Activated CD8-positive, alpha-beta memory T cell treated with anti-CD3 and anti-CD28 coated beads for 1 hour (primary cell): ENCODE results near the gene ACSL1.
"Not testable (repeated sequence)": the region's sequence is repeated elsewhere in the genome, so short reads cannot be mapped to it uniquely, and the experiment has no call there.

ENCODE experiments used
- DNase-seq, 2 donors: peaks; one replicate each; pipeline ENCODE4 v3.0.0-alpha.2; 2020; ENCODE audit warnings: low read depth in 1 of 2; ENCODE audit errors: extremely low read depth in 1 of 2

The ACSL1 gene

GRCh38 chr4:184792950-184793555, 32.7 kb downstream of the ACSL1 start:
- peak in 1 of 2 donors; percentile 7 for DNase-seq

- DNase-seq, result no peak
Measured at GRCh38 chr4:184792334-184792733, 33.4 kb downstream of the ACSL1 start.

- DNase-seq, result no peak
Measured at GRCh38 chr4:184790826-184791225, 34.9 kb downstream of the ACSL1 start.

DNA sequence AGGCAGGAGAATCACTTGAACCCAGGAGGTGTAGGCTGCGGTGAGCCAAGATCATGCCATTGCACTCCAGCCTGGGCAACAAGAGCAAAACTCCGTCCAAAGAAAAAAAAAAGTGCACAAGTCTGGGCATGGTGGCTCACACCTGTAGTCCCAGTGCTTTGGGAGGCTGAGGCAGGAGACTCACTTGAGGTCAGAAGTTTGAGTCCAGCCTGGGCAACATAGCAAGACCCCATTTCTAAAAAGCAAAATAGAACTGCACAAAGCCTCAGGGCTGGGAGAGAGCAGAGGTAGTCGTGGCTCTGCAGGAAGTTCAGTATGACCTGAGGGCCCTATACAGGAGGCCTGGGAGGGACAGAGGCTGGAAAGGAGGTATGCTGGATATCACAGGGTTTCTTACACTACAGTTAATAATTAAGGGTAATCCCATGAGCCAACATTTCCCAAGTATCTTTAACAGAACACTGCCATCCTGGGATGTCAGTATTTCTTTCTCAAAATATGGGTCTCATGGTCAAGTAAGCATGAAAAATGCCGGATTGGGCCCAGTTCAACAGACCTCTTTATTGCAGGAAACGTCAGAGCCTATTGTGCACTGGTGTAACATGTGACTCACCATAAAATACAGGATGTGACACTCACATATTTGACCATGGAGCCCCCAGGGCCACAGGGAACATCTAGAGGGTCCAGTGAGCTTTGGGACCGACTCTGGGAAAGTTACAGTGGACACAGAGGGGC, 37.8 kb downstream of the ACSL1 start:
- no peak for DNase-seq

- DNase-seq, result no peak
Measured at GRCh38 chr4:184785813-184786212, 40.0 kb downstream of the ACSL1 start.

- DNase-seq, result no peak
Measured at GRCh38 chr4:184784628-184785257, 41.0 kb downstream of the ACSL1 start.

- no peak for DNase-seq
Measured at GRCh38 chr4:184782731-184783373, 42.9 kb downstream of the ACSL1 start.

GRCh38 chr4:184779160-184779559, 46.6 kb downstream of the ACSL1 start:
- DNase-seq, result not testable (repeated sequence)

GRCh38 chr4:184778325-184778724, 47.4 kb downstream of the ACSL1 start:
- DNase-seq, result no peak

DNA sequence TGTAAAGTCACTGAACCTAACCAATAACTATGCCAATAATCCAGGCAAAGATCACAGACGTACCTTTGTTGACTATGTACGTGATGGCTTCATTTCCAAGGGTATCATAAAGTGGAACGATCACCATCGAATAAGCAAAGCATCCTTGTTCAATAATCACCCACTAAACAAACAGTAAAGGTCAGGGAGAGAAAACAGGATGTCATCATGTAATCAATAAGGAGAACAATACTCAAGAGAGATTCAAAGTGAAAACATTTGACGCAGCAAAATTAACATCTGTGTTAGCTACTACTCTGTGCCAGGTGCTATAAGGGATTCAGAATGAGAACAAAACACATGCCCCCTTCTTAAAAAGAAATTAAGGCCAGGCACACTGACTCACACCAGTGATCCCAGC, 48.9 kb downstream of the ACSL1 start:
- DNase-seq, result no peak

GRCh38 chr4:184775854-184776555, 49.8 kb downstream of the ACSL1 start:
- no peak for DNase-seq

- DNase-seq, result no peak
Measured at GRCh38 chr4:184774152-184774551, 51.6 kb downstream of the ACSL1 start.

GRCh38 chr4:184771416-184771815, 54.4 kb downstream of the ACSL1 start:
- DNase-seq, result no peak

DNA sequence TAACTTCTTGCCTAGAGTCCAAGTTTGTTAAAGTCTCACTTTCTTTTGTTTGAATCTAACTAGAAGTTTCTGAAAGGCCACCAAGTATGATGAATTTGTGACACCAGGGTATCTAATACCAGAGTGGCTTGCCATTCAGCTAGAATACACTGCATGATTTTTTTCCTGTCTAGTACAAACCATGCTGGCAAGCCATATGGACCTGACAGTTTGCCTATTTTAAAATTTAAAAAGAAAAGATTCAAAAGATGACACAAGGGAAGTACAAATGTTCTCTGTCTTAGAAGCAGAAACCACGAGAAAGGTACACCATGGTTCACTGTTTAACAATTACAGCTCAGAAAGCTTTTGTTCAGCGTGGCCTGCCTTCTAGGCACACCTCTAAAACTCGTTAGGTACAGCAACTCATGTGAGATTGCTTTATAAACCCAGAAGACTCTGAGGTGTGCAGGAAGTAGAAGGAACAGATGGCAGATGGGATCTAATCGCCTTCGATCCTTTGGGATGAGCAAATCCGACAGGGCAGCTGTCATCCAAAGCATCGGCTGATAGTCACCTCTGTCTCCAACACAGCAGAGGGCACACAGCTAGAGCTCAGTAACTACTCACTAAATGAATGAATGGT, 56.5 kb downstream of the ACSL1 start:
- DNase-seq, result no peak

DNA sequence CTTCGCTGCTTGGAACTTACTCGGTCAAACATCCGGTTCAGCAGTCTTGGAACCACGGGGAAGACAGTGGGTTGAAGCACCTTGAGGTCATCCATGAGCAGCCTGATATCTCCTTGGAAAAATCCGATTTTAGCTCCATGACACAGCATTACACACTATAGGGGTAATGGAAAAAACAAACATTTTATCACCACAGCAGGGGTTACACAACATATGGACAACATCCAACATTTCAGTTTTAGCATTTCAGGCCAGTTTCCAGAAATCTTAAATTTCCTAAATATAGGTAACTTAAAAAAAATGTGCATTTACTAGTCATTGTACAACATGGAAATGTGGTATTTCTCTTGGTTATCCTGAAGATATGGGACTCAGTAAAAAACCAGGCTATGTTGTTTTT, 57.5 kb downstream of the ACSL1 start:
- no peak for DNase-seq

DNA sequence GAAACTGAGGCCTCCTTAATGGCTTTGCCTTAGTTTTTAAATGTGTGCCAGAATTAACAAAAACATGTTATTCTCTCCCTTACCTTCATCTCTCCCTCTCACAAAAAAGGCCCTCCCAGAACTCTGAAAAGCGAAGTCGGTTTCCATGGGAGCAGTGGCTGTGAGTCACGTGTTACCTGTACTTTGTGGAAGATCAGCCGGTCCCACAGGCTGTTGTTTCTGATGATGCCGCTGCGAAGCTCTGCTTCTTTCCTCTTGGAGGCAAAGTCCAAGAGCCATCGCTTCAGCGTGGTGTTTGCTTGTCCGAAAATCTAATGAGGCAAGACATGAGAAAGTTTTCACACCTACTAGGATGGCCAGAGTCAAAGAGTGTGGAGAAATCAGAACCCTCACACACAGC, 59.3 kb downstream of the ACSL1 start:
- DNase-seq, result no peak

DNA sequence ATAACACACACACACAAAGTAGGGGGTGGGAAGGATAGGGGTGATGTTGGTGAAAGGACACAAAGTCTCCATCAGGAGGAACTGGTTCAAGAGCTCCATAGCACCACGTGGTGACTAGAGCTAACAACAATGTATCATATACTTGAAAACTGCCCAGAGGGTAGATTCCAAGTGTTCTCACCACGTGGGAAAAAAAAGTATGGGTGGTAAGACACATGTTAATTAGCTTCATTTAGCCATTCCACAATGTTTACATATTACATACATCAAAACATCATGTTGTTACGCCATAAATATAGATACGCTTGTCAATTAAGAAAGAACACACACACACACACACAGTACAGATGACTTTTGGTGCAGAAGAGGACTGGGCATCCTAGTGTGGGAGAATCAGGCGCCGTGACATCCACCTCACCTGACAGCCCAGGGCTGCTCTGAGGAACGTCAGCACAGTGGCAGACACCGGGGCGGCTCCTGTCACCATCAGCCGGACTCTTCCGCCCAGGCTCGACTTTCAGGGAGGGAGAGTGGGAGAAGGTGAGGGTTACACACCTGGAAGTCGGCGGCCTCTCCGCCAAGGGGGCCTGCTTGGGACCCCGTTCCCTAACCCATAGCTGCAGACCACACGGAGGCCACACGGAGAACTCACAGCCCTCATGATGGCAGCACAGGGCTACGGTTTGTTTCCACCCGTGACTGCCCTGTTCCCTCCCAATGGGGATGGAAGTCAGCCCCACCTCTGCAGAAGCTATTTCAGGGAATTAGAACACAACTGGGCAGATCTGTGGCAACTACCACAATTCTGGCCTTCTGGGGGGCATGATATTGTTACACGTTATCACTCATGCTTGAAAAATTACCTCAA, 60.1 kb downstream of the ACSL1 start:
- DNase-seq, result no peak

- no peak for DNase-seq
Measured at GRCh38 chr4:184764601-184765000, 61.2 kb downstream of the ACSL1 start.

DNA sequence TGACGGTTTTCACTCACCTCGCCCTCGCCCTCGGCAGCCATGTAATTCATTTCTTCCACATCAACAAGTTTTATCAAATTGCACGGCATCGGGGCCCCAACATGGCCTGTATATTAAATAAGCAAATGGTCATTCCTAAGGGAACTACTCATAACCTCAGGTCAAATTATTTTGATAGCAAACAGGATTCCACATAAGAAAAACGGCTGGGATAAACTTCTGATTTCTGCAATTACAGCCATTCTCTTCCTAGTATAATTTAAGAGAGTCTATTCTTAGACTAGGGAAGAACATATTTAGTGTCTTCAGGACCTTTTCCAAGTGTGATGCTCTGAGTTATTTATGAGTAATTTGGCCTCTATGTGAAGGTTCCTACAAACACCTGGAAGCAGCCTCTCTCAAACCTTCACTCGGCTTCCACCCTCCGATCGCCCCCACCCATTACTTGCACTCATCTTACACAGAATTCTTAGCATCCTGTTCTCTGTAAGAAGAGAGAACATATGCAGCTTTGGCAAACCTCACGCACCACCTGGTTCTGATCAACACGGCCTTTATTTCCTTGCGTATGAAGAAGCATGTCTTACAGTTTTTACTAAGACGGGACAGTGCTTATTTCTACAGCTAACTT, 62.5 kb downstream of the ACSL1 start:
- no peak for DNase-seq
